ENCODE results near the gene SS18.

DNA sequence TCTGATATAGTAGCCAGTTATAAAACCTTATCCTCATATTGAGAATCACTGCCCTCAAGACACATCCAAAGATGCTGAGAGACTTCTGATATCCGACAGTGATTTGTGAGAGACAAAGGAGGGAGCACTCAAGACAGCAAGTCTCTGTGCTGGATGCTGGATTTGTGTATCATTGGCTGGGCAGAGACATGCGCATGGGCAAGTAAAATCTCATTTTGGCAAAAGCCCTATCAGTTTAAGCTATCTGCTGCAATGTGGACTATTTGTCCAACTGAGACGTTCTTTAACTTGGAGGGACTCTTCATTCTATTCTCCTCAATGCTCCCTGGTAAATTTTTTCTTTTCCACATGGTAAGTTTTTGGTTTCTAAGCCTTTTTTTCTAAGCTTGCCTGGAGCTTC, 107.5 kb downstream of the SS18 start:
- TF ChIP-seq FOXM1 (IDR thresholded peaks at IDR 0.05; ENCODE audit: borderline replicate concordance) (no peak), SUZ12 (IDR thresholded peaks at IDR 0.05) (no peak), NFRKB (IDR thresholded peaks at IDR 0.05) (no peak), FOXK2 (IDR thresholded peaks at IDR 0.05) (no peak)
